Naive thymus-derived CD4-positive, alpha-beta T cell (primary cell): Measurements from ENCODE around the gene ZC2HC1B. TPM values are rescaled to one million over a fixed set of nuclear protein-coding genes. Genes with fewer than 3 reads are reported as not detected.

ENCODE experiments used
- ATAC-seq: fragments of 150-1000 bp; cut with Tn5 transposase; 2 replicates; pipeline ENCODE4 v1.10.0; 2021; ENCODE audit warnings: mild to moderate bottlenecking, moderate library complexity
- CTCF ChIA-PET: fragments of 350-600 bp; sonication (Branson Sonifier 250); formaldehyde crosslinking; loops from one replicate; lab custom pipeline; 2021; ENCODE audit warnings: antibody characterized with exemption; lab: Charles Lee
- POLR2A ChIA-PET: fragments of 350-600 bp; sonication (Branson Sonifier 250); formaldehyde crosslinking; loops from one replicate; lab custom pipeline; 2021; ENCODE audit warnings: antibody characterized with exemption, inconsistent platforms; lab: Charles Lee
- DNase-seq, 9 donors: peaks; one replicate each; pipeline versions ENCODE4 v3.0.0 to v3.0.0-alpha.2; 2020 to 2022; ENCODE audit warnings: mixed read lengths in 1 of 9
- H3K27ac ChIP-seq: one replicate; pipeline ENCODE4 v1.7.0; 2013; ENCODE audit warnings: mild to moderate bottlenecking, low read depth, low read length, moderate library complexity
- H3K27me3 ChIP-seq, 2 donors: one replicate each; pipeline ENCODE4 v1.7.0; 2013; ENCODE audit warnings: low read length in 2 of 2, mild to moderate bottlenecking in 2 of 2, moderate library complexity in 2 of 2; ENCODE audit not compliant: control insufficient read depth in 2 of 2, insufficient read depth in 2 of 2
- H3K36me3 ChIP-seq, 3 experiments: 1 replicate in 2 of 3; 2 replicates in 1 of 3; pipeline ENCODE4 v1.7.0; 2013; ENCODE audit warnings: low read length in 3 of 3, mild to moderate bottlenecking in 3 of 3, moderate library complexity in 1 of 3; ENCODE audit not compliant: insufficient read depth in 3 of 3, control insufficient read depth in 2 of 3
- H3K4me1 ChIP-seq, 2 donors: one replicate each; pipeline ENCODE4 v1.7.0; 2013; ENCODE audit warnings: low read length in 2 of 2, mild to moderate bottlenecking in 2 of 2, moderate library complexity in 1 of 2; ENCODE audit not compliant: control insufficient read depth in 2 of 2, insufficient read depth in 2 of 2
- H3K4me3 ChIP-seq: 2 replicates; pipeline ENCODE4 v1.7.0; 2013; ENCODE audit warnings: mild to moderate bottlenecking, low read length
- H3K9me3 ChIP-seq, 3 experiments: 1 replicate in 2 of 3; 2 replicates in 1 of 3; pipeline ENCODE4 v1.7.0; 2013; ENCODE audit warnings: low read length in 3 of 3; ENCODE audit not compliant: control insufficient read depth in 2 of 3
- H3K27ac Mint-ChIP-seq, 9 donors: one replicate each; pipeline ENCODE4 v1.8.0; 2020 to 2022; ENCODE audit warnings: mixed read lengths in 9 of 9, mild to moderate bottlenecking in 8 of 9, moderate library complexity in 5 of 9, inconsistent platforms in 2 of 9
- H3K27me3 Mint-ChIP-seq, 5 donors: one replicate each; pipeline ENCODE4 v1.8.0; 2021 to 2022; ENCODE audit warnings: mixed read lengths in 5 of 5, mild to moderate bottlenecking in 1 of 5
- H3K36me3 Mint-ChIP-seq, 5 donors: one replicate each; pipeline ENCODE4 v1.8.0; 2020 to 2022; ENCODE audit warnings: mixed read lengths in 5 of 5, mild to moderate bottlenecking in 3 of 5, inconsistent platforms in 1 of 5
- H3K4me1 Mint-ChIP-seq, 7 donors: one replicate each; pipeline ENCODE4 v1.8.0; 2020 to 2022; ENCODE audit warnings: mixed read lengths in 7 of 7, mild to moderate bottlenecking in 3 of 7, inconsistent platforms in 1 of 7
- H3K4me3 Mint-ChIP-seq, 10 donors: one replicate each; pipeline ENCODE4 v1.8.0; 2020 to 2022; ENCODE audit warnings: mild to moderate bottlenecking in 10 of 10, mixed read lengths in 10 of 10, moderate library complexity in 6 of 10, inconsistent platforms in 2 of 10
- H3K9me3 Mint-ChIP-seq, 11 donors: one replicate each; pipeline ENCODE4 v1.8.0; 2020 to 2022; ENCODE audit warnings: mixed read lengths in 11 of 11, mild to moderate bottlenecking in 4 of 11, inconsistent platforms in 1 of 11, moderate library complexity in 1 of 11
- intact Hi-C, 2 donors: fragments of 100-400 bp; cut with micrococcal nuclease; formaldehyde crosslinking; loops; one replicate each; pipeline ENCODE4 v1.15.1; 2023
- polyA plus RNA-seq, 2 donors: library from polyadenylated mRNA; unstranded; fragments of 300-500 nt; fragmentation: Illumina TruSeq; gene quantifications; one replicate each; pipeline ENCODE4 v1.2.3, GENCODE V29; 2021
- total RNA-seq, 6 experiments: library from RNA in 5 of 6; stranded (reverse) in 5 of 6; gene quantifications; 1 replicate in 5 of 6; 2 replicates in 1 of 6; pipeline ENCODE4 v1.2.3 and lab custom pipeline; 2021 to 2026

ZC2HC1B gene
- total and polyA plus RNA-seq, 7 experiments from 2014 or later, result 0.49 TPM; not detected in 6

DNA sequence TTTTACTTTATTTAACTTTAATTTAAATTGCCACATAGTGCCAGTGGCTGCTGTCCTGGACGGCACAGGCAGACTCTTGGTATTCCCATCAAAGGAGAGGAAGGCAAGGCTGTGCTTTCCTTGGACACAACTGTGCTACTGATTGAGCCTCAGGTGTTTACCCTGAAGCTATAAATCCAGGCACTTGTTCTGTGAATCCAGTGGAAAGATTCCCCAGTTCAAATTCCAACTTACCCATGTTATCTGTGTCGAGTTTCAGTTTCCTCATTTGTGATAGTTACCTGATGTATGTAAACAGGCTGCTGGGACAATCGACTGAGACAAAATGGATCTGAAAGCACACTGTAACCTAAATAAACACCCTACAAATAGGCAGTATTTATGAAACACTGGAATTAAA, 86.6 kb downstream of the ZC2HC1B start:
- Mint-ChIP-seq H3K36me3 (peaks cover 0 to 19% (median 10%) of the 10 kb centered on the region in 5 donors), H3K27ac (no peak overlapping the region), H3K4me1 (no peaks in the 10 kb centered on the region), H3K9me3 (peaks cover 0 to 6% (median 0%) of the 10 kb centered on the region in 11 donors), H3K4me3 (no peak overlapping the region), H3K27me3 (no peaks in the 10 kb centered on the region)
- intact Hi-C loops, result no loop called here
- Histone ChIP-seq H3K4me3 (no peak overlapping the region), H3K27me3 (no peaks in the 10 kb centered on the region), H3K9me3 (no peaks in the 10 kb centered on the region), H3K4me1 (no peaks in the 10 kb centered on the region), H3K27ac (no peak overlapping the region), H3K36me3 (no peaks in the 10 kb centered on the region)
- POLR2A ChIA-PET, result no interaction called here
- DNase-seq (no peak), ATAC-seq (no peak)
- CTCF ChIA-PET, result interaction anchor here (1.0 kb wide), 1 partner anchor 11 kb away, joined by 4 read pairs; no protein-coding TSS in a partner anchor

DNA sequence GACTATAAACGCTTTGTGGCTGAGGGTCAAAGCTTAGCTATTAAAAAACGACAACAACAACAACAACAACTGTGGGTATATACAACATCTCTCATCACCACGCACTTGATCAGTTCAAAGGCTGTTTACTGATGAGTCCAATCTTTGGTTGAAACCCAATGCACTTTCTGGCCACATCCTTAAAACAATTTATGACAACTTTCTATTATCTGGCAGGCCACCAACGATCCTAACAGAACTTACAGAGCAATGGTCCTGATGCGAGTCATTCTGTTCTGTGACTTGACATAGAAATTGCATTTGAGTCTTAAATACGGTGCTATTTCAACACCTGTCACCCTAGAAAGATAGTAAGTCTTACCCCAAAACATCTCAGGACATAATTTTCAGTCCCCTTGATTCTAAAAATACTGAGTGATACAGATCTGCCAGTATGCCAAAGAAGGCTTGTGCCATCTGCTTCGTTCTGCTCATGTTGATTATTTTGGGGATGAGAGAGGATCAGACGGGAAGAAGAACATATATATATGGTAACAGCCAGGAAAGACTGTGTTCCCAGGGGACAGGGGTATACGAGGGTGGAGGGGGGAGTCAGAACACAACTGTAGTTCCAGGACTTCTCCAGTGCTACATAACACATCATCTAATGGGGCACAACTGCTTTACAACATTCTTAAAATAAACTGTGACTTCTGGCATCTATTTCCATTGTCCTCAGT, 87.9 kb downstream of the ZC2HC1B start:
- H3K9me3 ChIP-seq, result no peaks in the 10 kb centered on the region
- Mint-ChIP-seq H3K27ac (no peak overlapping the region), H3K27me3 (no peaks in the 10 kb centered on the region), H3K4me3 (no peak overlapping the region), H3K4me1 (no peaks in the 10 kb centered on the region), H3K36me3 (peaks cover 0 to 12% (median 9%) of the 10 kb centered on the region in 5 donors), H3K9me3 (peaks cover 0 to 3% (median 0%) of the 10 kb centered on the region in 11 donors)
- H3K4me1 ChIP-seq, result no peaks in the 10 kb centered on the region
- H3K4me3 ChIP-seq, result no peak overlapping the region
- DNase-seq (no peak), ATAC-seq (no peak)
- intact Hi-C loops, result no loop called here
- H3K27ac ChIP-seq, result no peak overlapping the region
- H3K27me3 ChIP-seq, result no peaks in the 10 kb centered on the region
- no peaks in the 10 kb centered on the region for H3K36me3 ChIP-seq
- POLR2A ChIA-PET, result no interaction called here
- CTCF ChIA-PET, result no interaction called here

DNA sequence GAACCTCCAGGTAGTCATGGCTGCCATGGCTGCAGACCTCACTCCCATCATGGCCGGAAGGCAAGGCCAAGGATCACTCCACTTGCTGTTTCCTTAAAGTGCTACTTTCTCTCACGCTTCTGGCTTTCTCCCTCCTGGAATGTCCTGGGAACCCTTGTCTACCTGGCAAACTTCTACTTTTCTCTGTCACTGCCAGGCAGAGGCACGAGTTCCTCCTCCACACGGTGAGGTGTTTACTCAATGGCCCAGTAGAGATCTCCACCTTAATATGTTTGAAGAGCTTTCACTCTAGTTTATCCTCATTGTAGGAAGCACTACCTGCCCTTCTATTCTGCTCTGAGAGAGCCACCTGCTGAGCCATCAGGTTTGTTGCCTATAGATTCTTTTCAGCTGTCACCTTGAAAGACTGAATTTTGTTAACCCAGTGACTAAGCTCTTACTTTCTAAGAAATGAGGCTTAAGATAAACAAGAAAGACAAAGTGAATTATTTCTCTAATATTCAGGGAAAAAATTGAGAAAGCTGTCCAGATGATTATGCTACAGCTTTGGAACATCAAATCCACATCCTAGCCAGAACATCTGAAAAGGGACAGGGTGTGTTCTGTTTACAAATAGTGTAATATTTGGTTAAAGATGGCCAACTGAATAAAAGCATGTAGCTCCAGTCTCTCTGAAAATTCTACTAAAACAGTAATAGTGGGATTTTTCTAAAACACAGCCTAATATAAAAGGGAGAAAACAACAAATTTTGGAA, 88.8 kb downstream of the ZC2HC1B start:
- Mint-ChIP-seq H3K4me3 (no peak overlapping the region), H3K9me3 (no peaks in the 10 kb centered on the region), H3K36me3 (peaks cover 0 to 7% (median 5%) of the 10 kb centered on the region in 5 donors), H3K27ac (no peak overlapping the region), H3K27me3 (no peaks in the 10 kb centered on the region), H3K4me1 (no peaks in the 10 kb centered on the region)
- ChIA-PET POLR2A (no interaction called here), CTCF (interaction anchor here (0.6 to 1.0 kb wide), 4 partner anchors 9 to 147 kb away, joined by 3 to 6 read pairs (median 3); no protein-coding TSS in a partner anchor)
- Histone ChIP-seq H3K4me1 (no peaks in the 10 kb centered on the region), H3K36me3 (no peaks in the 10 kb centered on the region), H3K4me3 (no peak overlapping the region), H3K9me3 (no peaks in the 10 kb centered on the region), H3K27me3 (no peaks in the 10 kb centered on the region), H3K27ac (no peak overlapping the region)
- DNase-seq (no peak), ATAC-seq (no peak)
- intact Hi-C loops, result no loop called here

DNA sequence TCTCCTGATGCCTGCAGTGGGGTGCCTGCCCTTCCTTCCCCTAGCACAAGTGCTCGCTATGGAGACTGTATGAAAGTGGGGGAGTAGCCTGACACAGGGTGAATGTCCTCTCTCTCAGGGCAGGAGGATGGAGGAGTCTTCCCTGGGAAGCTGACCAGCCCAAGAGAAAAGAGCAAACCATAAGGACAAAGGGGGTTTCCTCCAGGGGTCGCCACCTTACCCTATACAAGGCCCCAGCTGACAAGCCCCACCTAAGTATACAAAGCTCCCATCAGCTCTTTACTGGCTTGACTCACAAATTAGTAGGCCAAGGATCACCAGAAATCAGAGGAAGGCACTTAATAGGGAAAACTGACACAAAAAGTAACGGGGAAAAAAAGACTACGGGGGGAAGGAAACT, 89.6 kb downstream of the ZC2HC1B start:
- H3K9me3 ChIP-seq, result no peaks in the 10 kb centered on the region
- no peaks in the 10 kb centered on the region for H3K4me1 Mint-ChIP-seq
- no peaks in the 10 kb centered on the region for H3K4me1 ChIP-seq
- no peak overlapping the region for H3K27ac Mint-ChIP-seq
- no peak overlapping the region for H3K27ac ChIP-seq
- H3K27me3 Mint-ChIP-seq, result no peaks in the 10 kb centered on the region
- intact Hi-C loops, result no loop called here
- peaks cover 0 to 3% (median under 1%) of the 10 kb centered on the region in 5 donors for H3K36me3 Mint-ChIP-seq
- POLR2A ChIA-PET, result no interaction called here
- H3K9me3 Mint-ChIP-seq, result no peaks in the 10 kb centered on the region
- CTCF ChIA-PET, result interaction anchor here (0.9 kb wide), 1 partner anchor 14 kb away, joined by 3 read pairs; no protein-coding TSS in a partner anchor
- no peak overlapping the region for H3K4me3 ChIP-seq
- no peak for ATAC-seq
- H3K36me3 ChIP-seq, result no peaks in the 10 kb centered on the region
- no peak for DNase-seq
- H3K4me3 Mint-ChIP-seq, result no peak overlapping the region
- no peaks in the 10 kb centered on the region for H3K27me3 ChIP-seq

DNA sequence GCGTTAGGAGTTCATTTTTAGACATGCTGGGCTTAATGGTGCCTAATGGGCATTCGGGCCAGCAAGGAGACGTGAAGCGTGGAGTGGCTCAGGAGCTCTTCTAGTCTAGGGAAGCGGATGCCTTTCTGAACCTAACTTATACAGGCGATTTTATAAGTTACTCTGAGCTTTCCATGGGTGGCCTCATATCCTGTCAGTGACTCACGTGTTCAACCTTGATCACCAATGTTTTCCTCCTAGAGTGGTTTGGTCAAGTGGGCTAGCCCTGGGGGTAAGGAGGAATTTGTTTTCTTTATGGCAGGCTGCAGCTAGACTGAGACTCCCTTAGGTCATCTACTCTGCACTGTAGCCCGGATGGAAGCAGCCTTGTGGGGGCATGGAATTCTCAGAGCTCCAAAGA, 91.7 kb downstream of the ZC2HC1B start:
- Mint-ChIP-seq H3K4me1 (no peaks in the 10 kb centered on the region), H3K27ac (no peak overlapping the region), H3K36me3 (no peaks in the 10 kb centered on the region), H3K4me3 (no peak overlapping the region), H3K9me3 (no peaks in the 10 kb centered on the region), H3K27me3 (no peaks in the 10 kb centered on the region)
- ChIA-PET CTCF (interaction anchor here (0.8 kb wide), 1 partner anchor 10 kb away, joined by 3 read pairs; no protein-coding TSS in a partner anchor), POLR2A (no interaction called here)
- H3K4me3 ChIP-seq, result no peak overlapping the region
- DNase-seq (no peak), ATAC-seq (no peak)
- H3K4me1 ChIP-seq, result no peaks in the 10 kb centered on the region
- no peaks in the 10 kb centered on the region for H3K27me3 ChIP-seq
- H3K9me3 ChIP-seq, result no peaks in the 10 kb centered on the region
- no peak overlapping the region for H3K27ac ChIP-seq
- H3K36me3 ChIP-seq, result no peaks in the 10 kb centered on the region
- intact Hi-C loops, result no loop called here

DNA sequence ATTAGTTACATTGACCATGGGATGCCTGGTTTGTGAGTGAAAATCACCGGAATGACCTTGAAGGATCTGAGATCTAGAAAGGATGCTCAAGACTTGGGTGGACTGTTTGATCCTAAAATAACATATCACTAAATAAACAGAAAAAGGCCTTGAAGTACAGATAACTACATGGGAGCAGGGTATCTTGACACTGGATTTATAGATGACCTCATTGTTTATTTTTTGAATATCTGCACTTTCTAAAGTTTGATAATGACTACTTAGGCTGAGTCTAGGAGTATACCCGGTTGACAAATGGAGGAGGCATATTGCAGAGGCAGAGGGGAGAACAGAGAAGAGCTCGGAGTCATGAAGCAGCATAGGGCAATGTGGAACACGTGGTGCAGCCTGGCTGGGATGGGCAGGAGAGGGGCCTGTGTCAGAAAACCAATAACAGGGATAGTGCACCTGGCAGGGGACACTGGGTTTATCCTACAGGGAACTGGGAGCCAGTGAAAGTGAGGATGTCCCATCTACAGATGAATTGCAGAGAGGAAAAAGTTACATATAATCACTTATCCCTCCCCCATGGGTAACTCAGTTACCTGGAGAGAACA, 93.5 kb downstream of the ZC2HC1B start:
- no peaks in the 10 kb centered on the region for H3K27me3 Mint-ChIP-seq
- no peak overlapping the region for H3K4me3 Mint-ChIP-seq
- ATAC-seq, result no peak
- Histone ChIP-seq H3K27me3 (no peaks in the 10 kb centered on the region), H3K27ac (no peak overlapping the region), H3K9me3 (no peaks in the 10 kb centered on the region), H3K4me3 (no peak overlapping the region), H3K4me1 (no peaks in the 10 kb centered on the region), H3K36me3 (no peaks in the 10 kb centered on the region)
- no peaks in the 10 kb centered on the region for H3K9me3 Mint-ChIP-seq
- no peak overlapping the region for H3K27ac Mint-ChIP-seq
- intact Hi-C loops, result no loop called here
- no peaks in the 10 kb centered on the region for H3K4me1 Mint-ChIP-seq
- DNase-seq, result no peak
- CTCF ChIA-PET, result no interaction called here
- no peaks in the 10 kb centered on the region for H3K36me3 Mint-ChIP-seq
- POLR2A ChIA-PET, result interaction anchor here (0.6 kb wide), 1 partner anchor 23 kb away, joined by 6 read pairs; no protein-coding TSS in a partner anchor
